Loucy (cell line): ENCODE measurements around the gene PRKACB.
A peak's percentile ranks its signal among the peaks of the same experiment; 100 is the strongest.

Experiments
- H2AFZ ChIP-seq: fragments of 200-600 bp; sonication (generic); 2 replicates; pipeline ENCODE4 v1.6.0; 2016; ENCODE audit warnings: antibody characterized with exemption, mild to moderate bottlenecking, low read length, moderate library complexity
- H3F3A ChIP-seq: fragments of 200-600 bp; 2 replicates; pipeline ENCODE4 v1.6.0; 2016; ENCODE audit warnings: antibody characterized with exemption, low read depth, mild to moderate bottlenecking
- H3K27me3 ChIP-seq: fragments of 200-600 bp; sonication (generic); 2 replicates; pipeline ENCODE4 v1.6.1; 2014; ENCODE audit warnings: low read length, mild to moderate bottlenecking; ENCODE audit not compliant: insufficient read depth, poor library complexity, severe bottlenecking
- H3K36me3 ChIP-seq: fragments of 200-600 bp; sonication (generic); 2 replicates; pipeline ENCODE4 v1.6.1; 2016; ENCODE audit warnings: low read length; ENCODE audit not compliant: insufficient read depth
- H3K4me1 ChIP-seq: fragments of 200-600 bp; sonication (generic); 2 replicates; pipeline ENCODE4 v1.5.1; 2014; ENCODE audit warnings: low read length, mild to moderate bottlenecking; ENCODE audit not compliant: insufficient read depth, poor library complexity, severe bottlenecking
- H3K4me2 ChIP-seq: fragments of 200-600 bp; sonication (generic); 2 replicates; pipeline ENCODE4 v1.6.0; 2014; ENCODE audit warnings: antibody characterized with exemption, low read length, low read depth, mild to moderate bottlenecking; ENCODE audit not compliant: poor library complexity, severe bottlenecking
- H3K4me3 ChIP-seq: fragments of 200-600 bp; sonication (generic); 2 replicates; pipeline ENCODE4 v1.5.1; 2014; ENCODE audit warnings: low read length, mild to moderate bottlenecking, mixed read lengths; ENCODE audit not compliant: poor library complexity, severe bottlenecking
- H3K79me2 ChIP-seq: fragments of 200-600 bp; sonication (generic); 2 replicates; pipeline ENCODE4 v1.6.1; 2014; ENCODE audit warnings: low read length; ENCODE audit not compliant: insufficient read depth
- H3K9ac ChIP-seq: fragments of 200-600 bp; sonication (generic); 2 replicates; pipeline ENCODE4 v1.6.0; 2014; ENCODE audit warnings: mild to moderate bottlenecking, low read depth, low read length, moderate library complexity; ENCODE audit not compliant: poor library complexity, severe bottlenecking
- H3K9me2 ChIP-seq: fragments of 200-600 bp; sonication (generic); replicated peaks from 2 replicates; pipeline ENCODE4 v1.6.1; 2016; ENCODE audit warnings: low read depth, low read length, mixed read lengths
- H3K9me3 ChIP-seq: fragments of 200-600 bp; sonication (generic); 2 replicates; pipeline ENCODE4 v1.6.1; 2014; ENCODE audit warnings: mild to moderate bottlenecking, antibody characterized with exemption, low read length, low read depth; ENCODE audit not compliant: insufficient read depth
- H4K20me1 ChIP-seq: fragments of 200-600 bp; sonication (generic); 2 replicates; pipeline ENCODE4 v1.6.0; 2014; ENCODE audit warnings: antibody characterized with exemption, low read length, mild to moderate bottlenecking; ENCODE audit not compliant: insufficient read depth, poor library complexity, severe bottlenecking
- EZH2phosphoT487 ChIP-seq: fragments of 200-600 bp; IDR thresholded peaks from 2 replicates; pipeline ENCODE4 v1.6.1; 2018; ENCODE audit warnings: antibody characterized with exemption, mild to moderate bottlenecking, moderate library complexity, borderline replicate concordance
- TF ChIP-seq, protein P1 (sequence below): fragments of 200-600 bp; sonication (generic); conservative IDR thresholded peaks from 2 replicates; pipeline ENCODE4 v1.5.1; 2014; ENCODE audit warnings: mild to moderate bottlenecking, antibody characterized with exemption, low read length

Gene PRKACB

DNA sequence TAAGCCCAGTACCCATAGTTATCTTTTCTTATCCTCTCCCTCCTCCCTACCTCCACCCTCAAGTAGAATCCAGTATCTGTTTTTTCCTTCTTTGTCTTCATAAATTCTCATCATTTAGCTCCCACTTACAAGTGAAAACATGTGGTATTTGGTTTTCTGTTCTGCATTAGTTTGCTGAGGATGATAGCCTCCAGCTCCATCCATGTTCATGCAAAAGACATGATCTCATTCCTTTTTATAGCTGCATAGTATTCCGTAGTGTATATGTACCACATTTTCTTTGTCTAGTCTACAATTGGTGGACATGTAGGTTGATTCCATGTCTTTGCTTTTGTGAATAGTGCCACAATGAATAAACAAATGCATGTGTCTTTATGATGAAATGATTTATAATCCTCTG, 55.2 kb downstream of the PRKACB start:
- no peak overlapping the region for H2AFZ ChIP-seq
- H3K27me3 ChIP-seq, result no peaks in the 10 kb centered on the region
- no peaks in the 10 kb centered on the region for H3K9me2 ChIP-seq
- no peak for TF ChIP-seq EZH2phosphoT487
- TF ChIP-seq, protein P1, sequence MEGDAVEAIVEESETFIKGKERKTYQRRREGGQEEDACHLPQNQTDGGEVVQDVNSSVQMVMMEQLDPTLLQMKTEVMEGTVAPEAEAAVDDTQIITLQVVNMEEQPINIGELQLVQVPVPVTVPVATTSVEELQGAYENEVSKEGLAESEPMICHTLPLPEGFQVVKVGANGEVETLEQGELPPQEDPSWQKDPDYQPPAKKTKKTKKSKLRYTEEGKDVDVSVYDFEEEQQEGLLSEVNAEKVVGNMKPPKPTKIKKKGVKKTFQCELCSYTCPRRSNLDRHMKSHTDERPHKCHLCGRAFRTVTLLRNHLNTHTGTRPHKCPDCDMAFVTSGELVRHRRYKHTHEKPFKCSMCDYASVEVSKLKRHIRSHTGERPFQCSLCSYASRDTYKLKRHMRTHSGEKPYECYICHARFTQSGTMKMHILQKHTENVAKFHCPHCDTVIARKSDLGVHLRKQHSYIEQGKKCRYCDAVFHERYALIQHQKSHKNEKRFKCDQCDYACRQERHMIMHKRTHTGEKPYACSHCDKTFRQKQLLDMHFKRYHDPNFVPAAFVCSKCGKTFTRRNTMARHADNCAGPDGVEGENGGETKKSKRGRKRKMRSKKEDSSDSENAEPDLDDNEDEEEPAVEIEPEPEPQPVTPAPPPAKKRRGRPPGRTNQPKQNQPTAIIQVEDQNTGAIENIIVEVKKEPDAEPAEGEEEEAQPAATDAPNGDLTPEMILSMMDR, result no peak
- H3K36me3 ChIP-seq, result peaks cover 65% of the 10 kb centered on the region
- H3F3A ChIP-seq, result no peaks in the 10 kb centered on the region
- H3K4me1 ChIP-seq, result peaks cover 15% of the 10 kb centered on the region
- H3K4me3 ChIP-seq, result no peak overlapping the region
- no peaks in the 10 kb centered on the region for H4K20me1 ChIP-seq
- H3K79me2 ChIP-seq, result no peaks in the 10 kb centered on the region
- H3K4me2 ChIP-seq, result no peak overlapping the region
- no peaks in the 10 kb centered on the region for H3K9me3 ChIP-seq
- H3K9ac ChIP-seq, result no peak overlapping the region

DNA sequence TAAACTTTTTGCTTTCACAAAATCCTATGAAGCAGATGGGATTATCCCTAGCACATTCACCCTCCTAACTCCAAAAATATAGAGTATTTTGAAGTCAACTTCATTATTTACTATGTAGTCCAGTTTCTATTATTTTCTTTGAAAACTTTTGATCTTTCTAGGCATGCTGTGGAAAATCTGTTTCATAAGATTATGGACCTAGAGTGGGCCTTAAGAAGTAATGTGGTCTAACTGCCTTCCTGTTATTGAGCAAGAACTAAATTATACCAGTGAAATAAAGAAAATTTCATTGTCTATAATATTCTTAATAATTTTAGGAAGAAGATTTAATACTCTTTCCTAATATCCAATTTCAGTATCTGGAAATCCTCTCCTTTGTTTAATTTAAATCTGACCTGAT, 58.1 kb downstream of the PRKACB start:
- H3K4me1 ChIP-seq, result peaks cover 15% of the 10 kb centered on the region
- H3K4me3 ChIP-seq, result peak overlapping the region; percentile 3
- H3K79me2 ChIP-seq, result no peaks in the 10 kb centered on the region; the same call in 1 of the 2 replicates
- TF ChIP-seq, protein P1, result no peak
- no peak for TF ChIP-seq EZH2phosphoT487
- H2AFZ ChIP-seq, result no peak overlapping the region
- H4K20me1 ChIP-seq, result no peaks in the 10 kb centered on the region
- H3F3A ChIP-seq, result no peaks in the 10 kb centered on the region
- H3K9me2 ChIP-seq, result no peaks in the 10 kb centered on the region
- no peaks in the 10 kb centered on the region for H3K9me3 ChIP-seq
- peaks cover 67% of the 10 kb centered on the region for H3K36me3 ChIP-seq
- no peaks in the 10 kb centered on the region for H3K27me3 ChIP-seq
- no peak overlapping the region for H3K9ac ChIP-seq
- H3K4me2 ChIP-seq, result peak overlapping the region; percentile 52

DNA sequence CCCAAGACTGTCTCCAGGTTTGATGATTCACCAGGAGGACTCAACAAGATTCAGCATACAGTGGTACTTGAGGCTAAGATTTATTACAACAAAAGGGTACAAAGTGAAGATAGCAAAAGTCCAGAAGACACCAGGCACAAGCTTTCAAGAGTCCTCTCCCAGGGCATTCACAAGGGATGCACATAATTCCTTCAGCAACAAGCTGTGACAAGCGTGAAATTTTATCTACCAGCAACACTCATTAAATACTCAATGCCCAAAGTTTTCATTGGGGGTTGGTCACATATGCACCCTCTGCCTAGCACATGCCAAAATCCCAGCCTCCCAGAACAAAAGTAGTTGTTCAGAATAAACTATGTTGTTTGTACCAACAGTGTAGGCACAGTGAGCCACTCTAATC, 62.3 kb downstream of the PRKACB start:
- H3K36me3 ChIP-seq, result peaks cover 54% of the 10 kb centered on the region; the same call in 1 of the 2 replicates
- peaks cover 12% of the 10 kb centered on the region for H3K4me1 ChIP-seq
- no peaks in the 10 kb centered on the region; the same call in 1 of the 2 replicates for H3K79me2 ChIP-seq
- H2AFZ ChIP-seq, result no peak overlapping the region
- no peaks in the 10 kb centered on the region for H3F3A ChIP-seq
- no peak overlapping the region for H3K4me2 ChIP-seq
- no peak overlapping the region for H3K4me3 ChIP-seq
- no peaks in the 10 kb centered on the region for H3K27me3 ChIP-seq
- H3K9ac ChIP-seq, result no peak overlapping the region
- no peaks in the 10 kb centered on the region for H3K9me3 ChIP-seq
- H4K20me1 ChIP-seq, result no peaks in the 10 kb centered on the region
- H3K9me2 ChIP-seq, result no peaks in the 10 kb centered on the region
- no peak for TF ChIP-seq EZH2phosphoT487
- TF ChIP-seq, protein P1, result no peak
